ENCODE measurements around the gene DDIAS. TPM values are rescaled to one million over a fixed set of nuclear protein-coding genes. Genes with fewer than 3 reads are reported as not detected.
"Not testable (repeated sequence)": the region's sequence is repeated elsewhere in the genome, so short reads cannot be mapped to it uniquely, and the experiment has no call there.

Gene DDIAS
- total RNA-seq, 4 donors from 2014 or later = 0.13 to 4.1 (median 0.87) TPM

GRCh38 chr11:82906931-82907330, 5.4 kb downstream of the DDIAS start:
- DNase-seq (ENCODE audit: low spot score) (no peak), ATAC-seq (ENCODE audit: low FRiP score) (no peak)
- TF ChIP-seq CTCF (IDR thresholded peaks at IDR 0.05) = no peak

- no peak for ATAC-seq (ENCODE audit: low FRiP score)
- DNase-seq (ENCODE audit: low spot score) = no peak
- TF ChIP-seq CTCF (IDR thresholded peaks at IDR 0.05) = no peak
Measured at GRCh38 chr11:82907371-82907770, 5.8 kb downstream of the DDIAS start.

GRCh38 chr11:82908311-82908710, 6.8 kb downstream of the DDIAS start:
- DNase-seq (ENCODE audit: low spot score) = no peak
- no peak for TF ChIP-seq CTCF (IDR thresholded peaks at IDR 0.05)
- no peak for ATAC-seq (ENCODE audit: low FRiP score)

- DNase-seq (ENCODE audit: low spot score) (no peak), ATAC-seq (ENCODE audit: low FRiP score) (no peak)
- TF ChIP-seq CTCF (IDR thresholded peaks at IDR 0.05) = no peak
Measured at GRCh38 chr11:82909015-82909640, 7.6 kb downstream of the DDIAS start.

- DNase-seq (ENCODE audit: low spot score); ATAC-seq (ENCODE audit: low FRiP score): not testable (repeated sequence)
Measured at GRCh38 chr11:82919786-82920185, 18.2 kb downstream of the DDIAS start.

GRCh38 chr11:82920227-82920626, 18.7 kb downstream of the DDIAS start:
- not testable (repeated sequence) for ATAC-seq (ENCODE audit: low FRiP score); DNase-seq (ENCODE audit: low spot score)

- not testable (repeated sequence) for DNase-seq (ENCODE audit: low spot score); ATAC-seq (ENCODE audit: low FRiP score)
Measured at GRCh38 chr11:82922396-82923173, 21.0 kb downstream of the DDIAS start.

- no peak for TF ChIP-seq CTCF (IDR thresholded peaks at IDR 0.05)
- no peak for ATAC-seq (ENCODE audit: low FRiP score)
- no peak for DNase-seq (ENCODE audit: low spot score)
Measured at GRCh38 chr11:82924522-82925224, 23.1 kb downstream of the DDIAS start.
